ENCODE measurements around the gene HS3ST3A1. TPM values are rescaled to one million over a fixed set of nuclear protein-coding genes. Genes with fewer than 3 reads are reported as not detected.
"Not testable (repeated sequence)": the region's sequence is repeated elsewhere in the genome, so short reads cannot be mapped to it uniquely, and the experiment has no call there.

Gene HS3ST3A1
- total RNA-seq, 4 donors from 2014 or later: 0.30 to 7.3 TPM; not detected in 2

DNA sequence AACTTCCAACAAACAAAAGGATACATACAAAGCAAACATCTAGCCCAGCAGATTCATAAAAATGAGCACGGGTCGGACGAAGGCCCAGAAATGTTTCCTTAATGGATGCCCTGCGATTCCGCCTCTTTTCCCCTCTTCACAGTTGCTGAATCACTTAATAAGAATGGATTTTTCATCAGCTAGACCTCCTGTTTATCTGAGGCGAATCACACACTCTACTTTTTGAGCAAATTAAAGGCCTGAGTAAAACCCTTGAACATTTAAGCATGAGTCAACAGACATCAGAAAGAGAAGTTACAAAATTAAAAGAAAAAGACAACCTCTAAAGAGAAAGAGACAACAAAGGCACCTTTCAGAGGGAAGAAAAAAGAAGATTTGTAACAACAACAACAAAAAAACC lies 44.7 kb downstream of the HS3ST3A1 start:
- DNase-seq (ENCODE audit: low spot score in 2 of 2): no peak
- H3K4me1 ChIP-seq: no peaks in the 10 kb centered on the region
- TF ChIP-seq CTCF (IDR thresholded peaks at IDR 0.05) (no peak), POLR2A (IDR thresholded peaks at IDR 0.05) (no peak), EP300 (IDR thresholded peaks at IDR 0.05) (no peak)
- H3K27ac ChIP-seq: no peak overlapping the region
- H3K4me3 ChIP-seq: no peak overlapping the region
- H3K36me3 ChIP-seq: no peaks in the 10 kb centered on the region
- no peaks in the 10 kb centered on the region for H3K27me3 ChIP-seq
- 81 to 89% methylated on average over 6 of the region's 6 CpGs for WGBS, 2 donors
- H3K9me3 ChIP-seq: no peaks in the 10 kb centered on the region

- TF ChIP-seq EP300 (IDR thresholded peaks at IDR 0.05): no peak
- TF ChIP-seq POLR2A (IDR thresholded peaks at IDR 0.05): no peak
- TF ChIP-seq CTCF (IDR thresholded peaks at IDR 0.05): no peak
- WGBS, 2 donors: 93 to 95% methylated on average over 5 of the region's 5 CpGs
- Histone ChIP-seq H3K36me3 (no peaks in the 10 kb centered on the region), H3K4me3 (no peak overlapping the region), H3K9me3 (peaks cover 0 to 5% (median 0%) of the 10 kb centered on the region in 4 donors), H3K27ac (no peak overlapping the region), H3K4me1 (no peaks in the 10 kb centered on the region), H3K27me3 (no peaks in the 10 kb centered on the region)
- no peak for DNase-seq (ENCODE audit: low spot score in 2 of 2)
Observed at GRCh38 chr17:13554231-13554630, 47.5 kb downstream of the HS3ST3A1 start.

- Histone ChIP-seq H3K36me3 (no peaks in the 10 kb centered on the region), H3K4me3 (no peak overlapping the region), H3K27me3 (no peaks in the 10 kb centered on the region), H3K4me1 (no peaks in the 10 kb centered on the region), H3K27ac (no peak overlapping the region), H3K9me3 (peaks cover 0 to 7% (median 0%) of the 10 kb centered on the region in 4 donors)
- TF ChIP-seq CTCF (IDR thresholded peaks at IDR 0.05) (no peak), POLR2A (IDR thresholded peaks at IDR 0.05) (no peak), EP300 (IDR thresholded peaks at IDR 0.05) (no peak)
- no peak for DNase-seq (ENCODE audit: low spot score in 2 of 2)
- 91 to 92% methylated on average over 6 of the region's 6 CpGs for WGBS, 2 donors
Observed at GRCh38 chr17:13550291-13550690, 51.4 kb downstream of the HS3ST3A1 start.

DNA sequence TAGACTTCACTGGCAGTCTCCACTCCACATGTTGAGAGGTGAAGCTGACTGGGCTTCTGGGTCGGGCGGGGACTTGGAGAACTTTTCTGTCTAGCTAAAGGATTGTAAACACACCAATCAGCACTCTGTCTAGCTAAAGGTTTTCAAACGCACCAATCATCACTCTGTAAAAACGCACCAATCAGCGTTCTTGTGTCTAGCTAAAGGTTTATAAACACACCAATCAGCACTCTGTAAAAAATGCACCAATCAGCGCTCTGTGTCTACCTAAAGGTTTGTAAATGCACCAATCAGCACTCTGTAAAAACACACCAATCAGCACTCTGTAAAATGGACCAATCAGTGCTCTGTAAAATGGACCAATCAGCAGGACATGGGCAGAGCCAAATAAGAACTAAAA lies 53.2 kb downstream of the HS3ST3A1 start:
- not testable (repeated sequence) for H3K4me1 ChIP-seq; H3K27ac ChIP-seq; DNase-seq (ENCODE audit: low spot score in 2 of 2); H3K4me3 ChIP-seq; H3K36me3 ChIP-seq; H3K27me3 ChIP-seq; H3K9me3 ChIP-seq
- WGBS, 2 donors: 84 to 92% methylated on average over 6 of the region's 6 CpGs

DNA sequence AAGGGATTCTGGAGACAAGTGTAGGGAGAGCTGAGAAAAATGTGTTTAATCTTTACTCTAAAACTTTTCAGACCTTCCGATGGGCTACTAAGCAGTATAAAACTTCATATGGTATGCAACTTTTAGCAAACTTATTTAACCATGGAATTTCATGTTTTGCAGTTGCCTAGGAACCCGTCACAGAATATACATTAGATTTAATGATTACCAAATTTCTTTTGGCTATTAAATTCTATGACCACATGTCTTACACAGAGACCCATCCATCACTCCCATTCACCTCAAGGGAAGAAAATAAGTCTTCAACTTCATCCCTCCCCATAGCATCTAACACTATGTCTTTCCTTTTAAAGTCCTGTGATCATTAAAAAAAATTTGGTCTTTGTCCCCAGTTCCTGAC lies 54.9 kb downstream of the HS3ST3A1 start:
- peaks cover 0 to 7% (median 0%) of the 10 kb centered on the region in 4 donors for H3K9me3 ChIP-seq
- H3K27ac ChIP-seq: no peak overlapping the region
- H3K36me3 ChIP-seq: no peaks in the 10 kb centered on the region
- no peak overlapping the region for H3K4me3 ChIP-seq
- no peak for TF ChIP-seq EP300 (IDR thresholded peaks at IDR 0.05)
- no peak for TF ChIP-seq CTCF (IDR thresholded peaks at IDR 0.05)
- TF ChIP-seq POLR2A (IDR thresholded peaks at IDR 0.05): no peak
- H3K4me1 ChIP-seq: peaks cover 0 to 6% (median 0%) of the 10 kb centered on the region in 4 donors
- WGBS, 2 donors: 88 to 93% methylated on average over 2 of the region's 2 CpGs
- no peaks in the 10 kb centered on the region for H3K27me3 ChIP-seq
- DNase-seq (ENCODE audit: low spot score in 2 of 2): no peak

DNA sequence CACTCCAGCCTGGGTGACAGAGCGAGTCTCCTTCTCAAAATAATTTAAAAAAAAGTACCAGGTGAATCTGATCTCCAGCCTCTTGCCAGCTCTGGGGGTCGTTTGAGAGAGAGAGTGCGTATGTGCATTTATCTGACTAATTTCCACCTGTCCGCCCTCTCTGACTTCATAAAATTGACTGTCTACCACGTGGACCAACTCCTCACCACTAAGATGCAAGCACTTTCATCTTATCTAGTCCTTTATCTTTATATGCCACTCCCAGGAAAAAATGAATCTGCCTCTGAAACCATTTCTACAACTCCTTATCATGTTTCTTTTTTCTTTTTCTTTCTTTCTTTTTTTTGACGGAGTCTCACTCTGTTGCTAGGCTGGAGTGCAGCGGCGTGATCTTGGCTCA lies 55.8 kb downstream of the HS3ST3A1 start:
- no peak for TF ChIP-seq CTCF (IDR thresholded peaks at IDR 0.05)
- no peak for TF ChIP-seq EP300 (IDR thresholded peaks at IDR 0.05)
- TF ChIP-seq POLR2A (IDR thresholded peaks at IDR 0.05): no peak
- DNase-seq (ENCODE audit: low spot score in 2 of 2): no peak
- 70 to 79% methylated on average over 8 of the region's 8 CpGs for WGBS, 2 donors
- Histone ChIP-seq H3K36me3 (no peaks in the 10 kb centered on the region), H3K4me3 (no peak overlapping the region), H3K27me3 (no peaks in the 10 kb centered on the region), H3K27ac (no peak overlapping the region), H3K9me3 (peaks cover 0 to 7% (median 0%) of the 10 kb centered on the region in 4 donors), H3K4me1 (peaks cover 0 to 7% (median 3%) of the 10 kb centered on the region in 4 donors)

Measured in tibial nerve (tissue), 4 donors.